Activated naive CD4-positive, alpha-beta T cell treated with anti-CD3 and anti-CD28 coated beads for 36 hours (primary cell): ENCODE measurements around the gene CPNE2. TPM values are rescaled to one million over a fixed set of nuclear protein-coding genes. Genes with fewer than 3 reads are reported as not detected.
"Not testable (repeated sequence)": the region's sequence is repeated elsewhere in the genome, so short reads cannot be mapped to it uniquely, and the experiment has no call there.

ENCODE experiments used
- CTCF ChIA-PET: fragments of 350-600 bp; sonication (Branson Sonifier 250); formaldehyde crosslinking; loops from one replicate; lab custom pipeline; 2021; ENCODE audit warnings: antibody characterized with exemption; lab: Charles Lee
- DNase-seq: peaks from one replicate; pipeline ENCODE4 v3.0.0-alpha.2; 2020
- H3K27ac Mint-ChIP-seq: one replicate; pipeline ENCODE4 v1.8.0; 2021; ENCODE audit warnings: mild to moderate bottlenecking, mixed read lengths
- H3K27me3 Mint-ChIP-seq: one replicate; pipeline ENCODE4 v1.8.0; 2021; ENCODE audit warnings: low read depth, mixed read lengths
- H3K36me3 Mint-ChIP-seq: one replicate; pipeline ENCODE4 v1.8.0; 2021; ENCODE audit warnings: low read depth, mixed read lengths
- H3K4me1 Mint-ChIP-seq: one replicate; pipeline ENCODE4 v1.8.0; 2021; ENCODE audit warnings: low read depth, mixed read lengths
- H3K4me3 Mint-ChIP-seq: one replicate; pipeline ENCODE4 v1.8.0; 2021; ENCODE audit warnings: mild to moderate bottlenecking, moderate library complexity, mixed read lengths
- H3K9me3 Mint-ChIP-seq: one replicate; pipeline ENCODE4 v1.8.0; 2021; ENCODE audit warnings: mixed read lengths
- intact Hi-C: fragments of 100-400 bp; cut with micrococcal nuclease; formaldehyde crosslinking; loops from one replicate; pipeline ENCODE4 v1.15.1; 2023
- total RNA-seq, 2 experiments: library from RNA; stranded (reverse); gene quantifications; one replicate each; pipeline ENCODE4 v1.2.3, GENCODE V29; 2021

The CPNE2 gene
- total RNA-seq, 2 experiments from 2014 or later, result 5.1 TPM

DNA sequence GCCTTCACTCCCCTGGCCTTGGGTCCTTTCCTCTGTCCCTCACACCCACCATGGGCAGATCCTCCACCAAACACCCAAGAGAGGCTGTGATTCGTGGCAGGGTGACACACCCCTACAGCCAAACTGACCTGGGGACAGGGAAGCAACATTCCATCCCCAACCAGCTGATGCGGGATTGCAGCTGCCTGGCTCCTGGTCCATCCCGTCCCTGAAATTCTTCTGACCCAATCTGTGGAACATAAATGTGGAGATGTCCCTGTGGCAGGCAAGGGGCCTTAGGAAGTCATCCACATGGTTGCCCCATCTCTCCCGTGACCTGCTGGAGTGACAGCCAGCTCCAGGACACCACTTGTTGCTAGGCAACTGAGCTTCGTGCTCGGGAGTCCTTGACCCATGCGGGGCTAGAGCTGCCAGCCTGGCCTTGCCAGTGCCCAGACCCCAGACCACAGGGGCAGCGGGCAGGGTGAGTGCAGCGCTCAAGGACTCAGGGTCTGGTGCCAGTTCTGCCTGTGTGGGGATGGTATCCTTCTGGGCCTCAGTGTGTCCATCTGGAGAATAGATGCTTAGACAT is 34.0 kb upstream of the CPNE2 start:
- intact Hi-C loops, result no loop called here
- H3K27ac Mint-ChIP-seq, result peak overlapping the region; percentile 67
- H3K36me3 Mint-ChIP-seq, result peaks cover 29% of the 10 kb centered on the region
- no peak for DNase-seq
- H3K4me1 Mint-ChIP-seq, result peaks cover 3% of the 10 kb centered on the region
- H3K27me3 Mint-ChIP-seq, result no peaks in the 10 kb centered on the region
- no peak overlapping the region for H3K4me3 Mint-ChIP-seq
- CTCF ChIA-PET, result interaction anchor here (1.0 kb wide), 1 partner anchor 26 kb away, joined by 4 read pairs; no protein-coding TSS in a partner anchor
- H3K9me3 Mint-ChIP-seq, result no peaks in the 10 kb centered on the region

DNA sequence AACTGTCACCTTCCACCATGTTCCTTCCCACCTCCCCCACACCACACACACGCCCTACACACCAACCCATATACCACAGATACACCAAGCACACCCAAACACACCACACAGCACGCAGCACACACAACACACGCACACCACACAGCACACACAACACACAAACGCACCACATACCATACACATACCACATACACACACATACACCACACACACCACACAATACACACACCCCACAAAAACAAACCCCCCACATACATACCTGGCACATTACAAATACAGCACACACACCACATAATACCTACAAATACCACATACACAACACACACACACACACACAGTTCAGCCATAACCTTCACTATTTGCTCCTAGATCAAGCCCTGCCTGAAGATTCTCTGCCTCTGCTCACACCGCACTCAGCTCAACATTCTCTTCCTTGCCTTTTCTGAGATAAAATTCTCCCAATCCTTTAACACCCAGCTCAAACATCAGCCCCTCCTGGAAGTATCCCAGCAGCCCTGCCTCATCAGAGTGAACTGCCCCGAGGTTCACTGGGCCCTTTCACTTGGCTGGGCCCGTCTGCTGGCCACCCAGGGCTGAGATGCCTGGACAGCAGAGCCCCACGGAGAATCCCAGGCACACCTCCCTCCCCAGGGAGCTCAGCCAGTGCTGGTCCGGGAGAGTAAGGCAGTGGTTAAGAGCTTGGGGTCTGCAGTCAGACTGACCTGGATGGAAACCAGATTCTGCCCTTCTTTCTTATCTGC is 31.9 kb upstream of the CPNE2 start:
- Mint-ChIP-seq H3K36me3 (peaks cover 24% of the 10 kb centered on the region), H3K4me1 (peaks cover 3% of the 10 kb centered on the region)
- intact Hi-C loops, result no loop called here

DNA sequence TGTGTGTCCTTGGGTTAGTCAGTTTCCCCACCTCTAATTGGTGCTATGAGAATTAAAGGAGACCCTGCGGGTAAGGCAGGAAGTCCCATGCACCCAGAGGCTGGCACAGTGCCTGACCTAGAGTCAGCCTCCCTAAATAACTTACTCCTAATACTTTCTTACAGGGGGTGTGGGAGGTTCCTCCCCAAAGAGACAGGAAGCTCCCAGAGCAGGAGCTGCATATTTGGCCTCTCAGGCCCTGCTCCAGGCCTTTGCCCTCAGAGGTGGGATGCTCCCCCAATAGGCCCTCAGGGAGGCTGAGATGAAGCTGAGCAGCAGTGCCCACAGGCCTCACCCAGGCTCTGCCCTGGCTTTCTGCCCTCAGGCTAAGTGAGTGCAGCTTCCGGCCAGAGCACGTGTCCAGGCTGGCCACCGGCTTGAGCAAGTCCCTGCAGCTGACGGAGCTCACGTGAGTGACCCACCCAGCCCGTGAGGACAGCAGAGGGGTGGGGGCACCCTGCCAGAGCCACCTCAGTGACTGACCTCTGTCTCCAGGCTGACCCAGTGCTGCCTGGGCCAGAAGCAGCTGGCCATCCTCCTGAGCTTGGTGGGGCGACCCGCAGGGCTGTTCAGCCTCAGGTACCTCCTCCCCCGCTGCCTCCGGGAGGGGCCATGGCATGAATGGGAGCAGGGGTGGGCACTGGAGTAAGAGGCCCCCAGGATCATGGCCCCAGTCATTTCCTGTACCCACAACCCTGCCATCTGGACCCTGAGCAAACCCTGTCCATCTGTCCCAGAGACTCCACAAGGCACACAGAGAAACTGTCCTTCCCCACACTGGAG is 31.1 kb upstream of the CPNE2 start:
- no peak for DNase-seq
- peak overlapping the region; percentile 72 for H3K27ac Mint-ChIP-seq
- no peaks in the 10 kb centered on the region for H3K9me3 Mint-ChIP-seq
- intact Hi-C loops, result no loop called here
- H3K27me3 Mint-ChIP-seq, result no peaks in the 10 kb centered on the region
- peaks cover 3% of the 10 kb centered on the region for H3K4me1 Mint-ChIP-seq
- H3K36me3 Mint-ChIP-seq, result peaks cover 23% of the 10 kb centered on the region
- CTCF ChIA-PET, result interaction anchor here (0.8 to 1.9 kb wide), 4 partner anchors 23 to 401 kb away, joined by 3 to 6 read pairs (median 4); partner anchors contain the start of gene POLR2C
- no peak overlapping the region for H3K4me3 Mint-ChIP-seq

More for the DNA sequence above, 31.9 kb upstream of the CPNE2 start:
- Mint-ChIP-seq H3K9me3 (no peaks in the 10 kb centered on the region), H3K27ac (no peak overlapping the region), H3K27me3 (no peaks in the 10 kb centered on the region), H3K4me3 (no peak overlapping the region)
- DNase-seq, result no peak
- CTCF ChIA-PET, result interaction anchor here (0.9 to 1.3 kb wide), 2 partner anchors 95 to 96 kb away, joined by 3 to 4 read pairs; no protein-coding TSS in a partner anchor

GRCh38 chr16:57062329-57062728 is 30.1 kb upstream of the CPNE2 start:
- CTCF ChIA-PET, result interaction anchor here (0.8 to 1.9 kb wide), 3 partner anchors 22 to 400 kb away, joined by 3 to 6 read pairs (median 5); partner anchors contain the start of gene POLR2C
- no peak for DNase-seq
- no peaks in the 10 kb centered on the region for H3K9me3 Mint-ChIP-seq
- no peak overlapping the region for H3K4me3 Mint-ChIP-seq
- no peaks in the 10 kb centered on the region for H3K27me3 Mint-ChIP-seq
- intact Hi-C loops, result no loop called here
- H3K4me1 Mint-ChIP-seq, result peaks cover 3% of the 10 kb centered on the region
- H3K36me3 Mint-ChIP-seq, result peaks cover 23% of the 10 kb centered on the region
- H3K27ac Mint-ChIP-seq, result no peak overlapping the region

DNA sequence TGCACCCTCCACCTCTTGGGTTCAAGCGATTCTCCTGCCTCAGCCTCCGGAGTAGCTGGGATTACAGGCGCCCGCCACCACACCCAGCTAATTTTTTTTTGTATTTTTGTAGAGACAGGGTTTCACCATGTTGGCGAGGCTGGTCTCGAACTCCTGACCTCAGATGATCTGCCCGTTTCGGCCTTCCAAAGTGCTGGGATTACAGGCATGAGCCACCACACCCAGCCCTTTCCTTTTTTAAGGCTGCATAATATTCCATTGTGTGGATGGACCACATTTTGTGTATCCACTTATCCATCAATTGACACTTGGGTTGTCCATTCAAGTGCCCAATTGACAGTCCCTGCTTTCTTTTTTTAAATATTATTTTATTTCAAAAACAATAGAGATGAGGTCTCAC is 29.2 kb upstream of the CPNE2 start:
- CTCF ChIA-PET, result interaction anchor here (0.5 to 1.9 kb wide), 6 partner anchors 10 to 150 kb away, joined by 3 to 7 read pairs (median 4); no protein-coding TSS in a partner anchor
- H3K36me3 Mint-ChIP-seq, result peaks cover 21% of the 10 kb centered on the region
- DNase-seq, H3K9me3 Mint-ChIP-seq, intact Hi-C loops, H3K27ac Mint-ChIP-seq, H3K27me3 Mint-ChIP-seq, H3K4me3 Mint-ChIP-seq, H3K4me1 Mint-ChIP-seq: not testable (repeated sequence)

DNA sequence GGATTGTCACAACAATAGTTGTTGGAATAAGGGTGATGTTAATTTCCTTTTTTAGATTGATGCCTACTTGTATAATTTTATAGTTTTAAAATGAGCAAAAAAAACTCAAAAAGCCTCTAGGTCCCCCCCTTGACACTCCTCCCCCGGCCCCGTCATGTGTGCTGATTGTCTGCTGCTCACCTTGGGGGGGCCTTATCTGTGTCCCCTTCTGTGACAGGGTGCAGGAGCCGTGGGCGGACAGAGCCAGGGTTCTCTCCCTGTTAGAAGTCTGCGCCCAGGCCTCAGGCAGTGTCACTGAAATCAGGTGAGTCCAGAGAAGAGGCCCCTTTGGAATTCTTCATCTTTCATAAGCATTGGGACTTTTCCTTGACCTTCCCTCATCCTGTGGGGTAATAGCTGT is 27.4 kb upstream of the CPNE2 start:
- CTCF ChIA-PET, result interaction anchor here (1.3 to 1.8 kb wide), 2 partner anchors 19 to 20 kb away, joined by 4 read pairs; no protein-coding TSS in a partner anchor
- Mint-ChIP-seq H3K27ac (no peak overlapping the region), H3K4me3 (no peak overlapping the region), H3K9me3 (no peaks in the 10 kb centered on the region), H3K4me1 (peaks cover 5% of the 10 kb centered on the region), H3K27me3 (no peaks in the 10 kb centered on the region), H3K36me3 (peaks cover 21% of the 10 kb centered on the region)
- intact Hi-C loops, result no loop called here
- DNase-seq, result no peak

- Mint-ChIP-seq H3K9me3 (no peaks in the 10 kb centered on the region), H3K4me1 (peaks cover 12% of the 10 kb centered on the region), H3K36me3 (peaks cover 19% of the 10 kb centered on the region), H3K4me3 (no peak overlapping the region), H3K27ac (no peak overlapping the region), H3K27me3 (no peaks in the 10 kb centered on the region)
- intact Hi-C loops, result no loop called here
- CTCF ChIA-PET, result interaction anchor here (0.5 to 1.9 kb wide), 5 partner anchors 10 to 183 kb away, joined by 4 to 10 read pairs (median 4); no protein-coding TSS in a partner anchor
- DNase-seq, result no peak
Measured at GRCh38 chr16:57066625-57067024, 25.8 kb upstream of the CPNE2 start.

DNA sequence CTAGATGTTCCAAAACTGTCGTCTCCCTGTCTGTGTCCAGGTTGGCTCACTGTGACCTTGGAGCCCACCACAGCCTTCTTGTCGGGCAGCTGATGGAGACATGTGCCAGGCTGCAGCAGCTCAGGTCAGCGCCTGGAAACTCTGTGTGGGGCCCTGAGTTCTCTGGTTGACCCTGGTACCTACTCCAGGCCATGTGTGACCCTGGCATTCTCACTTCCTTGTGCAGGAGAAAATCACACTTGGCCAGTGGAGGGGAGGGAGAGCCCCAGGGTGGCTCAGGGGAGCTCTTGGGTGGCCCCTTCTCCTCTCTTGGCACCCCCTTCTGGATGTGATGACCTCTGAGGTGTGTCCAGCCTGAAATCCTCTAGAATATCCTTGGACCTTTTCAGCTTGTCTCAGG is 25.0 kb upstream of the CPNE2 start:
- intact Hi-C loops, result no loop called here
- peaks cover 20% of the 10 kb centered on the region for H3K36me3 Mint-ChIP-seq
- no peak for DNase-seq
- no peaks in the 10 kb centered on the region for H3K9me3 Mint-ChIP-seq
- H3K27ac Mint-ChIP-seq, result peak overlapping the region; percentile 65
- CTCF ChIA-PET, result interaction anchor here (1.5 to 1.9 kb wide), 3 partner anchors 17 to 105 kb away, joined by 4 to 10 read pairs (median 7); no protein-coding TSS in a partner anchor
- H3K4me3 Mint-ChIP-seq, result no peak overlapping the region
- H3K4me1 Mint-ChIP-seq, result peaks cover 12% of the 10 kb centered on the region
- H3K27me3 Mint-ChIP-seq, result no peaks in the 10 kb centered on the region

DNA sequence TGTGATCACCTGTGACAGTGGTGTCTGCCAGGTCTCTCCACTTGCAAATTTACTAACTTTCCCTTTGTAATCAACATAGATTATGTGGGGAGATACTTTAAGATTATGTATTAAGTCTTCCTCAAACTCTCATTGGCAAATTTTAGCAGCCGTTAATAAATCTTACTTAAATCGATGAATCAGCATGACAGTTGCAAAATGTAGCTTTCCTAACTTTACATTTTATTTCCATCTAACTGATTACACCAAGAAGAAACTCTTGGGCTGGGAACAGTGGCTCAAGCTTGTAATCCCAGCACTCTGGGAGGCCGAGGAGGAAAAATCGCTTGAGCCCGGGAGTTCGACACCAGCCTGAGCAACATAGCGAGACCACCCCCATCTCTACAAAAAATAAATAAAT is 23.3 kb upstream of the CPNE2 start:
- peaks cover 12% of the 10 kb centered on the region for H3K4me1 Mint-ChIP-seq
- H3K27me3 Mint-ChIP-seq, result no peaks in the 10 kb centered on the region
- intact Hi-C loops, result no loop called here
- DNase-seq, result no peak
- peaks cover 16% of the 10 kb centered on the region for H3K36me3 Mint-ChIP-seq
- no peak overlapping the region for H3K27ac Mint-ChIP-seq
- H3K9me3 Mint-ChIP-seq, result no peaks in the 10 kb centered on the region
- CTCF ChIA-PET, result interaction anchor here (1.4 to 1.7 kb wide), 2 partner anchors 15 to 104 kb away, joined by 6 to 8 read pairs; no protein-coding TSS in a partner anchor
- H3K4me3 Mint-ChIP-seq, result no peak overlapping the region

DNA sequence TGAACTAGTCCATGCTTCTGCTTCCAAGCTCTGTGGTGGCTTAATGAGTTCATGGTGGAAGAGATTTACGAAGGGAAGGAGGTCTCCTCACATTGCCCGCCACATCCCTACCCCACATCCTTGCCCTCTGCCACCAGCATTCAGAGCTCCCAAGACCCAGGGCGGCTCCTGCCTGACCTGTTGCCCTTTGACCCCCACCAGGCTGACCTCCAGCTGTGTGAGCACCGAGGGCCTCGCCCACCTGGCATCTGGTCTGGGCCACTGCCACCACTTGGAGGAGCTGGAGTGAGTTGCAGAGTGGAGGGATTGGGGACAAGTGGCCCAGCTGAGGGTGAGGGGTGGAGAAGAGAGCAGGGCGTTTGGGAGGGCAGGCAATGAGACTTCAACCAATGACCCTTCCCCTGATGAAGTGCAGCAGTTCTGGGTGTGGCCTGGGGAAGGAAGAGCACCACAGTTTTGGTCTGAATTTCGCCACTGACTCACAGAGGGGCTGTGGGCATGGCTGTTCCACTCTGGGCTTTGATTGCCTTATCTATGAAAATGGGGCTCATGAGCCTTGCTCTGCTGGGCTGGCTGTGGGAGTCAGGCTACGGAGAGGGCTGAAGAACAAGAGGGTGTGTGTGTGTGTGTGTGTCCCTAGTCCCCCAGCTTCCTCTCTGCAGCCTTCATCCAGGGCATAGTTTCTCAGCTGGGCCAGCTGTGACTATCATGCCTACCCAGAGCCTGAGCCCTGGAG is 22.6 kb upstream of the CPNE2 start:
- Mint-ChIP-seq H3K36me3 (peaks cover 13% of the 10 kb centered on the region), H3K4me1 (peaks cover 12% of the 10 kb centered on the region), H3K27ac (peak overlapping the region; percentile 59), H3K27me3 (no peaks in the 10 kb centered on the region), H3K4me3 (no peak overlapping the region), H3K9me3 (no peaks in the 10 kb centered on the region)
- intact Hi-C loops, result no loop called here
- DNase-seq, result no peak
- CTCF ChIA-PET, result interaction anchor here (0.6 to 1.7 kb wide), 4 partner anchors 12 to 105 kb away, joined by 3 to 8 read pairs (median 4); no protein-coding TSS in a partner anchor

DNA sequence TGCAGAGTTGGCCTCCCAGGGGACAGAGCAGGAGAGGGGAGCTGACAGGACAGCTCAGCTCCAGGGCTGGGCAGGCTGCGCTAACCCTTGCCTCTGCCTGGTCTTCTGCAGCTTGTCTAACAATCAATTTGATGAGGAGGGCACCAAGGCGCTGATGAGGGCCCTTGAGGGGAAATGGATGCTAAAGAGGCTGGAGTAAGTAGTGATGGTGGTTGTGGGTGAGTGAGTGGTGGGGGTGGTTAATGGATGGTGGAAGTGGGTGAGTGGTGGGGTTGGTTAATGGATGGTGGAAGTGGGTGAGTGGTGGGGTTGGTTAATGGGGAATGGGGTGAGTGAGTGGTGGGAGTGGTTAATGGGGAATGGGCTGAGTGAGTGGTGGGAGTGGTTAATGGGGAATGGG is 22.0 kb upstream of the CPNE2 start:
- intact Hi-C loops, result no loop called here
- CTCF ChIA-PET, result interaction anchor here (0.6 to 1.7 kb wide), 3 partner anchors 11 to 23 kb away, joined by 3 to 8 read pairs (median 3); no protein-coding TSS in a partner anchor
- no peak overlapping the region for H3K4me3 Mint-ChIP-seq
- H3K36me3 Mint-ChIP-seq, result peaks cover 13% of the 10 kb centered on the region
- H3K4me1 Mint-ChIP-seq, result peaks cover 12% of the 10 kb centered on the region
- no peaks in the 10 kb centered on the region for H3K9me3 Mint-ChIP-seq
- no peak for DNase-seq
- no peaks in the 10 kb centered on the region for H3K27me3 Mint-ChIP-seq
- no peak overlapping the region for H3K27ac Mint-ChIP-seq
